ENCODE data around the gene COX8A.
A peak's percentile ranks its signal among the peaks of the same experiment; 100 is the strongest.
"Not testable (repeated sequence)": the region's sequence is repeated elsewhere in the genome, so short reads cannot be mapped to it uniquely, and the experiment has no call there.

The COX8A gene

GRCh38 chr11:63969461-63969860, 5.0 kb upstream of the COX8A start:
- no peak for TF ChIP-seq REST (IDR thresholded peaks at IDR 0.05; ENCODE audit: insufficient replicate concordance, low read depth)
- no peak for TF ChIP-seq SPI1 (IDR thresholded peaks at IDR 0.05; ENCODE audit: borderline replicate concordance, low read depth)
- TF ChIP-seq GABPA (IDR thresholded peaks at IDR 0.05; ENCODE audit: low read depth) = no peak
- no peak for TF ChIP-seq POLR2AphosphoS5 (IDR thresholded peaks at IDR 0.05; ENCODE audit: low read depth)
- TF ChIP-seq CTCF (IDR thresholded peaks at IDR 0.05; ENCODE audit: insufficient read depth, low read length) = no peak
- no peak for DNase-seq (ENCODE audit: low read depth in 1 of 2, low spot score in 1 of 2)
- no peak overlapping the region for H3K27ac ChIP-seq (replicated peaks)
- no peak overlapping the region for H3K4me3 ChIP-seq (replicated peaks; ENCODE audit: insufficient read depth, low read length)
- no peaks in the 10 kb centered on the region for H3K27me3 ChIP-seq (ENCODE audit: insufficient read depth, poor library complexity, severe bottlenecking)

- peak overlapping the region; percentile 16; the same call in 1 of the 2 replicates for H3K27ac ChIP-seq (replicated peaks)
- H3K4me3 ChIP-seq (replicated peaks; ENCODE audit: insufficient read depth, low read length) = no peak overlapping the region
- DNase-seq (ENCODE audit: low read depth in 1 of 2, low spot score in 1 of 2) = peak in 1 of 2 experiments; percentile 63
- TF ChIP-seq REST (IDR thresholded peaks at IDR 0.05; ENCODE audit: insufficient replicate concordance, low read depth) (no peak), SPI1 (IDR thresholded peaks at IDR 0.05; ENCODE audit: borderline replicate concordance, low read depth) (peak; percentile 44; the same call in 1 of the 2 replicates), GABPA (IDR thresholded peaks at IDR 0.05; ENCODE audit: low read depth) (no peak)
- no peaks in the 10 kb centered on the region for H3K27me3 ChIP-seq (ENCODE audit: insufficient read depth, poor library complexity, severe bottlenecking)
Observed at GRCh38 chr11:63970902-63971301, 3.5 kb upstream of the COX8A start.

DNA sequence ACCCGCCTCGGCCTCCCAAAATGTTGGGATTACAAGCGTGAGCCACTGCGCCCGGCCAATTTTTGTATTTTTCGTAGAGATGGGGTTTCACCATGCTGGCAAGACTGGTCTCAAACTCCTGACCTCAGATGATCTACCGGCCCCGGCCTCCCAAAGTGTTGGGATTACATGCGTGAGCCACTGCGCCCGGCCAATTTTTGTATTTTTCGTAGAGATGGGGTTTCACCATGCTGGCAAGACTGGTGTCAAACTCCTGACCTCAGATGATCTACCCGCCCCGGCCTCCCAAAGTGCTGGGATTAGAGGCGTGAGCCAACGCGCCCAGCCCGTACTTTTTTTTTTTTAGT, 535 bp upstream of the COX8A start:
- peak overlapping the region; percentile 15; the same call in 1 of the 2 replicates for H3K4me3 ChIP-seq (replicated peaks; ENCODE audit: insufficient read depth, low read length)
- not testable (repeated sequence) for H3K27ac ChIP-seq (replicated peaks); H3K27me3 ChIP-seq (ENCODE audit: insufficient read depth, poor library complexity, severe bottlenecking); DNase-seq (ENCODE audit: low read depth in 1 of 2, low spot score in 1 of 2)

GRCh38 chr11:63978551-63979239, 4.3 kb downstream of the COX8A start:
- no peak for DNase-seq (ENCODE audit: low read depth in 1 of 2, low spot score in 1 of 2)
- H3K4me3 ChIP-seq (replicated peaks; ENCODE audit: insufficient read depth, low read length) = no peak overlapping the region

More at GRCh38 chr11:63978551-63979239, 4.3 kb downstream of the COX8A start:
- TF ChIP-seq REST (IDR thresholded peaks at IDR 0.05; ENCODE audit: insufficient replicate concordance, low read depth) (no peak), SPI1 (IDR thresholded peaks at IDR 0.05; ENCODE audit: borderline replicate concordance, low read depth) (no peak), GABPA (IDR thresholded peaks at IDR 0.05; ENCODE audit: low read depth) (no peak), CTCF (IDR thresholded peaks at IDR 0.05; ENCODE audit: insufficient read depth, low read length) (no peak), POLR2AphosphoS5 (IDR thresholded peaks at IDR 0.05; ENCODE audit: low read depth) (no peak)
- no peaks in the 10 kb centered on the region for H3K27me3 ChIP-seq (ENCODE audit: insufficient read depth, poor library complexity, severe bottlenecking)
- H3K27ac ChIP-seq (replicated peaks) = no peak overlapping the region

Measured in HL-60 (cell line).